ENCODE data around the gene MRC2.

GRCh38 chr17:62706598-62707424 is 79.3 kb downstream of the MRC2 start:
- TF ChIP-seq CTCF (IDR thresholded peaks at IDR 0.05) (no peak), EP300 (IDR thresholded peaks at IDR 0.05; ENCODE audit: low read depth) (no peak)
